Measurements from ENCODE around the gene FOXJ2. TPM values are rescaled to one million over a fixed set of nuclear protein-coding genes. Genes with fewer than 3 reads are reported as not detected.
"Not testable (repeated sequence)": the region's sequence is repeated elsewhere in the genome, so short reads cannot be mapped to it uniquely, and the experiment has no call there.

Gene FOXJ2
- 10.9 and 11.3 TPM in 2 replicates for total RNA-seq

DNA sequence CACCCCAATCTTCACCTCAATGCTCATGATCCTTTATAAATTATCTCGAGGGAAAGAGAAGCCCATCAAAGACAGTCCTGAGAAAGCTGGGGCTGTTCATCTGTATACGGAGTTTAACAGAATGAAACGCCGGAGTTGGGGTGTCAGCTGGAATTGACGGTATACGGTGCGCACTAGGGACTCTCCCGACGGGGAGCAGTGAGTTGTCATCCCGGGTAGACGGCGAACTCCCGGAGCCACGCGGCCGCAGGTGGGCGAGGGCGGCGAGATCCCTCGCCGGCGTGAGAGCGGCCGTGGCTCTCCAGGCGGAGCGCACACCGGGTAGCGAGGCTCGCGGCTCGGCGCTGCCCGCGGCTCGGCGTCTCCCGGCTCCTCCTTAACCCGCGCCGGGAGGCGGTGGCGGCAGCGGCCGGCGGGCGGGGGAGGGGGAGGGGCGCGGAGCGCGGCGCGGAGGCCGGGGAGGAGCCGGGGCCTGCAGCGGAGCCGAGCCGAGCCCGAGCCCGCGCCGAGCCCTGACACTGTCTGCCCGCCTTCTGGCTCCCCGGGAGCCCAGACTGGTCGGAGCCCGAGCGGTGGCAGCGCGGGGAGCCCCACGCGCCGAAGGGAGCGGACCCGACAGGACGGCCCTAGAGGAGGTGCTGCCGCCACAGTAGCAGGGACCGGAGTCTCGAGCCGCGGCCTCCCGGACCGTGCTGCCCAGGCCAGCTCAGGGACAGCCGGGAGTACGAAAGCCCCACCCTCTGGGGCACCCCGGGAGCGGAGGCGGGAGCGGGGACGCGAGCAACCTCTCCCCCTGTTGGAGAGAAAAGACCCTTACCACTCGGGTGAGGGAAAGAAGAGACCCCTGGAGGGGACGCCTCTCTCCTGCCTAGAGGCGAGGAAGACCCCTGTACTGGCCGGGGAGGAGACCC is at the start of gene FOXJ2:
TSS of gene FOXJ2 (plus strand) at position 475 of the 911 bp plus-strand sequence. CDS start 7,117 bp downstream, outside the sequence.
- DNase-seq (ENCODE audit: extremely low read depth, low read depth, low spot score): no peak

DNA sequence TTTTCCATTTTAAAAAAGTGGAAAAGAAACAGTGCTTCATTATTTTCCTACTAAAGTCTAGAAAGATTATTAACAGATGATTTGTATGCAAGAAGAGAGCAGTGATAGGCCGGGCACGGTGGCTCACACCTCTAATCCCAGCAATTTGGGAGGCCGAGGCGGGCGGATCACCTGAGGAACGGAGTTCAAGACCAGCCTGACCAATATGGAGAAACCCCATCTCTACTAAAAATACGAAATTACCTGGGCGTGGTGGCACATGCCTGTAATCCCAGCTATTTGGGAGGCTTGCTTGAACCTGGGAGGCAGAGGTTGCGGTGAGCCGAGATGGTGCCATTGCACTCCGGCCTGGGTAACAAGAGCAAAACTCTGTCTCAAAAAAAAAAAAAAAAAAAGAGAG is 49.5 kb upstream of the FOXJ2 start:
- DNase-seq (ENCODE audit: extremely low read depth, low read depth, low spot score): not testable (repeated sequence)

DNA sequence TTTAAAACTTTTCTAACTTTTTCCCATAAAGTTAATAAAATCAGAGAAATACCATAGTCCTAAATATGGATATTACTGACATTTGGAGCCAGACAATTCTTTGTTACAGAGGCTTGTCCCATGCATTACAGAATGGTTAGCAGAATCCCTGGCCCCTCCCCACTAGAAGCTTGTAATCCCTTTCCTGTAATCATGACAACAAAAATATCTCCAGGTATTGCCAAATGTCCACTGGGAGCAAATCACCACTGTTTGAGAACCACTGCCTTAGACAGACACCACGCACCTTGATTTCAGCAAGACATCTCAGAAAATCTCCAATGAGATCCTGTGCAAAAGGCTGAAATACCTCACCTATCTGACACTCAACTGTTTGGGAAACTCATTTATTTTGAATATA is 49.1 kb upstream of the FOXJ2 start:
- DNase-seq (ENCODE audit: extremely low read depth, low read depth, low spot score): not testable (repeated sequence)

DNA sequence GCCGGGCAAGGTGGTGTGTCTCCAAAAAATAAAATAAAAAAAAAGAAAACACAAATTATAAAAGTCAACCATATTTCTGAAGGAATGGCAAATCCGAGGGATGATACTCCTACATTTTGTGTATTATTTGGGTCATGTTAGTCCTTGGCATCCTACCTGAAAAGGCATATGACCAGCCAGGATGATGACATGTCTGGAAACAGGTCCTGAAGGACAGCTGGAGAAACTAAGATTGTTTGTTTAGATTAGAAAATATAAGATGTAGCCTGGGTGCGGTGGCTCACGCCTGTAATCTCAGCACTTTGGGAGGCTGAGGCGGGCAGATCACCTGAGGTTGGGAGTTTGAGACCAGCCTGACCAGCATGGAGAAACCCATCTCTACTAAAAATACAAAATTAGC is 47.6 kb upstream of the FOXJ2 start:
- no peak for DNase-seq (ENCODE audit: extremely low read depth, low read depth, low spot score)

DNA sequence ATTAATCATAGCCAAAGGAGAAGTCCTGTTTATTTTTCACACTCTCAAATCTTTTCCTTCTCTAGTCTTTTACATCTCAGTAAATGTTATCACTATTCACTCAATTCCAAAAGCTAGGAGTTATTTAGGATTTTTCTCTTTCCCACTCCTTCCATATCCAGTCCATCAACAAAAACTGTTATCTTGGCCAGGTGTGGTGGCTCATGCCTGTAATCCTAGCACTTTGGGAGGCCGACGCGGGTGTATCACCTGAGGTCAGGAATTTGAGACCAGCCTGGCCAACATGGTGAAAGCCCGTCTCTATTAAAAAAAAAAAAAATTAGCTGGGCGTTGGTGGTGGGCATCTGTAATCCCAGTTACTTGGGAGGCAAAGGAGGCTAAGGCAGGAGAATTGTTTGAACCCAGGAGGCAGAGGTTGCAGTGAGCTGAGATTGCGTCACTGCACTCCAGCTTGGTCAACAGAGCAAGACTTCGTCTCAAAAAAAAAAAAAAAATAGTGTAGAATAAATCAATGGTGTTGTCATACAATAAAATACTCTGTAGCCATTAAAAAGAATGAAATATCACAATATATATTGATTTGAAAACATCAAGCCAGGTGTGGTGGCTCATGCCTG is 46.6 kb upstream of the FOXJ2 start:
- DNase-seq (ENCODE audit: extremely low read depth, low read depth, low spot score): no peak

DNA sequence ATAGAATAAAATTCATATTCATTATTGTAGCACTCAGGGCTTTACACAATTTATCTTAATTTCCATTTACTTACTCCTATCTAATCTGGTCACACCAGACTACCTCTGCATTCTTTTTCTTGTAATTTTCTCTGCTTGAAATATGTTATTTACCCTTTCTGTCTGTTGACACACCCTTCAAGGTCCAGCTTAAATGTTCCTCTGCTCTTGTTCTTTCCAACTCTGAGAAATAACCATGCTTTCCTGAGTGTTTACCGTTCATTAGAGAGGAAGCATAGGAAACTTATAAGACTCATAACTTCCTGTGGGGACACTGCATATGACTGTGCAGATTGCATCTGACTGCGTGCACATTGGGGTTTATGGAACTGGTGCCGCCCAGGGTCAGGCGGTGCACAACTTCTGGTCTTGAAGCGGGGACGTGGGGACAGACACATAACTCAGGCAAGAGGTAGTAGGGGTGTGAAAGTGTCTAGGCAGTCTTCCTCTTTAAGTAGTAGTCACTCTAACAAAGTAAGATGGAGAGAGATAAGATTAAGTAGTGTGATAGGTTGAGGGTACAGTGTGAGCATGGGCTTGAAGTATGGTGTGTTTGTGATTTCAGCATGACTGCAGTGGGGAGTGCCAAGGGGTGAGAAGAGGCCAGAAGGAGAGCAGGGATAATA is 42.6 kb upstream of the FOXJ2 start:
- no peak for DNase-seq (ENCODE audit: extremely low read depth, low read depth, low spot score)

DNA sequence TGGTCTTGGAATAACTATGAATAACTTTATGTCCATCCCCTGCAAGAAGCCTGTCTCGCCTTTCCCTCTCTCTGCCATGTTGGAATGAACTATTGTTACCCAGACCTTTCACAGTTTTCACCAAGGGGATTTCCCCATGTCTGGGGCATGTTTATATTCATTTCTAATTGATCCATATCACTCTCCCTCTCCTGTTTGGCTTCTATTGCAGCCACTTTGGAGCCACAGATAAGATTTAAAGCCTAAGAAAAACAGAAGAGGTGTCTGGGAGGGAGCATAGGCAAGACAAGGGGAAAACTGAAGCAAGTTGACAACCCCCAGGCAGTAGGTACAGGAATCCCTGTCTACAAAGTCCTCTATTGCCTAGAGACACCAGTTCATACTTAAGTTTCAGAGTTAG is 41.0 kb upstream of the FOXJ2 start:
- DNase-seq (ENCODE audit: extremely low read depth, low read depth, low spot score): no peak

DNA sequence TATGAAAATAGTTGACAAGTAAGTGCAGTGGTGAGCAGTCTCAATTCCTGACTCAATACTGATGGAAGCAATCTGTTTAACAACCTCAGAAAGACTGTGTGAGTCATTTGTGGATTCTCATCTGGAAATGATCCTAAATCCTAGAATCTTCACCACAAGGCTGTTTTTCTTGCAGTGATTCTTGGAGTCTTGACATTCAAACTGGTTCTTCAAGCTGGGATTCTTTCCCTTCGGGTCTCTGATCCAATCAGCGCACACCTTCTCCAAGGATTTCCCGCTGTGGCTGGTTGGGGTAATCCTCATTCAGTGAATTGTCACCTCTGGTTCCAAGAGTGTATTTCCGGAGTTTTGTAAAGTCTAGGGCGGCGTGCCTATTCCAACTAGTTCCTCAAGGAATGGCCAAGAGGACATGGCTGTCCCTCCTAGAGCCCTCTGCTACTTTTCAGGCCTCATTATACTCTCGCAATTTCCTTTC is 37.7 kb upstream of the FOXJ2 start:
- DNase-seq (ENCODE audit: extremely low read depth, low read depth, low spot score): no peak

DNA sequence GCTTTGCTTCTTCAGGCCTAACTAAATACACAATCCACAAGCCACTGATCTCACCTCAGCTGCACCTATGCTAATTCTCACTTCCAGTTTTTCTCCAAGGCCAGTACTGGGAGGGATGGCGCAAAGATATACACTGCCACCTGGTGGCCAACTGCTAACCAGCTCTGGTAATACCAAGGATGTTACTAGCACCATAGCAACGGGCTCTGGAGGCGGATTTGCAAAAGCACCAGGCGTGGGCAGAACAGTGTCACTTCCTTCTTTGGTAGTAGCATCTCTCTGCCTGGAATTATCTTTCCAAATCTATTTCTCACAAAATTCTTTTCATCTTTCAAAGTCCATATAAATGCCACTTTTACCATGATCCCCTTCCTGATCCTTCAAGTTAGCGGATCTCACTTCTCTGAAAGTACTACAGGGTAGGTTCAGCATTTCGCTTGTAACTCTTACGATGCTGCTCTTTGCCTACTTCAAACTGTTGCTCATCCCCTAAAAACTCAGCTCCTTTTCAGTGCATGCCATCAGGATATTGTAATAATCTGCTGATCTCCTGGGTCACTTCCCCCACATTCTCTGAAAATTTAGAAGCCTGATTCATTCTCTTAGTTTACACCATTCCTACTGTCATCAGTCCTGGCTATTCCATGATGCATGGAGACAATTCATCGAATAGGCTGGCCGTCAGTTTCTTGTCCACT is 37.1 kb upstream of the FOXJ2 start:
- no peak for DNase-seq (ENCODE audit: extremely low read depth, low read depth, low spot score)

DNA sequence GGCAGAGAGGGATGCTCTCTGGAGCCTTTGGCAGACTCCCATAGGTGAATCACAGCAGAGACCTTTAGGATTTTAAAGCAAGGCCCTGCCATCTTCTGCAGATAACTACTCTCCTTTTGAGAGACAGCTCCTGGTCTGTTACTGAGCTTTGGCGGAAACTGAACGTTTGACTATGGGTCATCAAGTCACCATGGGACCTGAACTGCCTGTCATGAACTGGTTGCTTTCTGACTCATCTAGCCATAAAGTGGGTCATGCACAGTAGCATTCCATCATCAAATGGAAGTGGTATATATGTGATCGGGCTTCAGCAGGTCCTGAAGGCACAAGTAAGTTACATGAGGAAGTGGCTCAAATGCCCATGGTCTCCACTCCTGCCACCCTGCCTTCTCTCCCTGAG is 31.7 kb upstream of the FOXJ2 start:
- not testable (repeated sequence) for DNase-seq (ENCODE audit: extremely low read depth, low read depth, low spot score)

DNA sequence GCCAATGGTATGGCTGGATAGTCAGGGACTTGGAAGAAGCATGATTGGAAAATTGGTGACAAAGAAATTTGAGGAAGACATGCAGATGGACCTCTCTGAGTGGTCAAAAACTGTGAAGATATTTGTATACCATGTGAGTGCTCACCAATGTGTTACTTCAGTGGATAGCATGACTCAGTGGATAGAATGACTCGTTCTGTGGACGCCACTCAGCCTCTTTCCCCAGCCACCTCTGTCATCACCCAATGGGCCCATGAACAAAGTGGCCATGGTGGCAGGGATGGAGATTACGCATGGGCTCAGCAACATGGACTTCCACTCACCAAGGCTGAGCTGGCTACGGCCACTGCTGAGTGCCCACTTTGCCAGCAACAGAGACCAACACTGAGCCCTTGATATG is 31.0 kb upstream of the FOXJ2 start:
- not testable (repeated sequence) for DNase-seq (ENCODE audit: extremely low read depth, low read depth, low spot score)

DNA sequence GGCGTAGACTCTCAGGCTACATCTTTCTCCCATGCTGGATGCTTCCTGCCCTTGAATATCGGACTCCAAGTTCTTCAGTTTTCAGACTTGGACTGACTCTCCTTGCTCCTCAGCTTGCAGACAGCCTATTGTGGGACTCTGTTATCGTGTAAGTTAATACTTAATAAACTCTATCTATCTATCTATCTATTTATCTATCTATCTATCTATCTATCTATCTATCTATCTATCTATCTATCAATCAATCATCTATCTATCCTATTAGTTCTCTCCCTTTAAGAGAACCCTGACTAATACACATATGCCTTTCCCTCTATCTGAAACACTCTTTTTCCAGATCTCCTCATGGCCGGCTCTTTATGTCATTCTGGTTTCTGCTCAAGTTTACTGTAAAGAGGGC is 27.6 kb upstream of the FOXJ2 start:
- DNase-seq (ENCODE audit: extremely low read depth, low read depth, low spot score): not testable (repeated sequence)

DNA sequence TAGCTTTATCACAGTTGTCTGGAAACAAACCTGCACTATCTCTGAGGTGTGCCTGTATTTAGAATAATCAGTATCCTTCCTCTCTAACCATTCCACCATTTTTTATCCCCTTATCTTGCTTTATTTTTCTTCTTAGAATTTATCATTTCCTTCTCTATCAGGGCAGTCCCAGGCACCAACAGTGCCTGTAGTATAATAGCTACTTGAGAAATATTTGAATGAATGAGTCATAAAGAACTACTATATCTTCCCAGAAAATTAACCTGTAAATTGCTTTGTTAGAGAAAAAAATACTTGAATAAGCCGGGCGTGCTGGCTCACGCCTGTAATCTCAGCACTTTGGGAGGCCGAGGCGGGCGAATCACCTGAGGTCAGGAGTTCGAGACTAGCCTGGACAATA is 21.2 kb upstream of the FOXJ2 start:
- DNase-seq (ENCODE audit: extremely low read depth, low read depth, low spot score): no peak

DNA sequence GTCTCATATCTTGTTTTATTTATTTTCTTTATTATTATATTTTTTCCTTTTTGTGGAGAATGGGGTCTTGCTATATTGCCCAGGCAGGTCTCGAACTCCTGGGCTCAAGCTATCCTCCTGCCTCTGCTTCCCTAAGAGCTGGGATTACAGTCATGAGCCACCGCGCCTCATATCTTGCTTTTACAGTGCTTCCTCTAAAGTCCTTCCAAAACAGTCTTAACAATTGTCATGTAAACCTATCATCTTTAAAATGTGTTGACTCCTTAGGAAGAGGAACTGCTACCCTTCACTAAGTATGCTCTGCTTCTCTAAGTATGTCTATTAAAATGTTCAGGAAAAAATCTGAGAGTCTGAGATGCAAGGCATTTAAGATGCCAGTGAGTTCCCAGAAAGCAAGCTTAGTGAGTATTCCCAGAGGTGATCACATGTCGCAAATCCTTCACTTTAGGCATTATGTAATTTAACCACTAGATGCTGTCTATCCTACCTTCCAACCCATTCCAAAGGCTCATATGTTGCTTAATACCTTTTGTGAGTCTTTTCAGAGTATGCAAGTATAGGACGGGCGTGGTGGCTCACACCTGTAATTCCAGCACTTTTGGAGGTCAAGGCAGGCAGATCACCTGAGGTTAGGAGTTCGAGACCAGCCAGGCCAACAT is 19.7 kb upstream of the FOXJ2 start:
- DNase-seq (ENCODE audit: extremely low read depth, low read depth, low spot score): no peak

DNA sequence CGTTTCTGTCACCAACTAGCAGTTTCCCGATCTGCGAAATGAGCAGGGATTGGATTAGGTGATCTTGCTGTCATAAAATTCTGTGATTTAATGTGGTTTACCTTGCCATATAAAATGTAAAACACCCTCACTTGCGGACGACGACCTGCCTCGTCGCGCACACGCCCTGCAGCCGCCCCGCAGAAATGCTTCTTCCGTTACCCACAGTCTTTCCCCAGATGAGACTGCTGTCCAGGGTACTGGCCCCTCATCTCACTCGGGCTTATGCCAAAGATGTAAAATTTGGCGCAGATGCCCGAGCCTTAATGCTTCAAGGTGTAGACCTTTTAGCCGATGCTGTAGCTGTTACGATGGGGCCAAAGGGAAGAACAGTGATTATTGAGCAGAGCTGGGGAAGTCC is 17.7 kb upstream of the FOXJ2 start:
- DNase-seq (ENCODE audit: extremely low read depth, low read depth, low spot score): no peak

DNA sequence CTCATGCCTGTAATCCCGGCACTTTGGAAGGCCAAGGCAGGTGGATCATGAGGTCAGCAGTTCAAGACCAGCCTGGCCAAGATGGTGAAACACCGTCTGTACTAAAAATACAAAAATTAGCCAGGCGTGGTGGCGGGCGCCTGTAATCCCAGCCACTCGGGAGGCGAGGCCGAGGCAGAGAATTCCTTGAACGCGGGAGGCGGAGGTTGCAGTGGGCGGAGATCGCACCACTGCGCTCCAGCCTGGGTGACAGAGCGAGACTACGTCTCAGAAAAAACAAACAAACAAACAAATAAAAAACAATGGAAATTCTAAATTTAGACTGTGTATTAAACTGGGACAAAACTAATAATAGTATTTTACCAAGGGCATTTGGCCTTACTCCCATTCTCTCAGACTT is 14.3 kb upstream of the FOXJ2 start:
- DNase-seq (ENCODE audit: extremely low read depth, low read depth, low spot score): not testable (repeated sequence)

DNA sequence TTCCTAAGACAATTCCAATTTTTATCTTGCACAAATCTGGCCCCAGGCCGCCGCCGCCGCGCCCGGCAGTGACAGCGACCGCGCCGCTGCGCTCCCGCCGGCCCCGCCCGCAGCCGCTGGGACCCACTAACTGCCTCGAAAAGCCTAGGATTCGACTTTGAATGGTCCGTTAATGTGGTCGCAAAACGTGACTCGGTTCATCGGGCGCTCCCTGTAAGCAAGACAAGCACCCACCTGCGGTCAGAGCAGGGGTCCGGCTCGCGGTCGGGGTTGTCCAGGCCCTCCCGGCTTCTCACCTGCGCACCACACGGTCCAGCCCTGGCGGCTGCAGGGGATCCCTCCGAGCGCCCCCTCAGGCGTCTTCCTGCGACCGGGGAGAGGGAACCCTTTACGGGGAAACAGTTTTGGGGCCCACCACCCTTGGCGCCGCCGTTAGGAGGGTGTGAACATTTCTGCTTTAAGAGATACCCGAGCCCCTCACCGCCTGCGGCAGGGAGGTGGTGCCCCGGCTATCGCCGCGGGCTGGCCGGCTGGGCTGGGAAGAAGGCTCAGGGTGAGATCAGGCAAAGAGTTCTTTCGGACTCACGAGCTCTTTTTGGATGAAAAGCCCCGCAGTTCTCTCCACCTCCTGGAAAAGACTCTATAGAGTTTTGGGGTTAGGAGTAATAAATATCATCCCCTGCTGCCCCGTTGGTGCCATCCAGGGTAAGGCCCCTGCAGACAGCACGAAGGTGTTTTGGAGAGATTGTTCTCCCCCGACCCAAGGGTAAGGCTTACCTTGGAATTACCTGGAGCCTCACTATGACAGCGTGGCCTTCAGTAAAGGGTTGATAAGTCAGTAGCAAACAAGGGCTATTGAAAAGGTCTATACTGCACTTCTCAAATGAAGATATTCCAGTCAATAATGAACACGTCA is 13.6 kb upstream of the FOXJ2 start:
- no peak for DNase-seq (ENCODE audit: extremely low read depth, low read depth, low spot score)

DNA sequence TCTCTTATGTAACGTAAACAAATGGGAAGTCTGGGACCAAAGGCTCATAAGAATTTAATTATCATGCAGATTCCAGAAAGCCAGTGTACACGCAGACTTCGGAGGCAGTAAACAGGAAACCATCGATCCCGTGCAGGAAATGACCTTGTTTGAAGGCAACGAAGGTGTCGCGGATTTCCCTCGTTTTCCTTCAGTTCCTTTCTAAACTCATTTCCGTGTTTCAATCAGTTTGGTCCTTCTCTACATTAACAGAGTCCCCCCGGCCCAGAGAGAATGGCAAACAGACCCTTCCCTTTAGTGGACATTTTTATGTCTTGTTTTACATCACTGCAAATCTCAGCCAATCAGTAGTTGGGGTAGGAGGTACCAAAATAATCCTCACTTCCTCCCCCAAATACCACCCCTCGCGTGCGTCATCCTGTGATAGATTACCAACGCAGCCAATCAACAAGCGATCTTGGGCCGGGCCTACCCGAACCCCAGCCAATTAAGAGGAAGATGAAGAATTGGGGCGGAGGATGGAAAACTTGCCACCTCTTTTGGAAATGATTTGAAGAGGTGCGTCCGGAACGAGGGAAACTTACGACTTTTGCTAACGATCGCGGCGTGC is 6.1 kb upstream of the FOXJ2 start:
- peak; percentile 97 for DNase-seq (ENCODE audit: extremely low read depth, low read depth, low spot score)

DNA sequence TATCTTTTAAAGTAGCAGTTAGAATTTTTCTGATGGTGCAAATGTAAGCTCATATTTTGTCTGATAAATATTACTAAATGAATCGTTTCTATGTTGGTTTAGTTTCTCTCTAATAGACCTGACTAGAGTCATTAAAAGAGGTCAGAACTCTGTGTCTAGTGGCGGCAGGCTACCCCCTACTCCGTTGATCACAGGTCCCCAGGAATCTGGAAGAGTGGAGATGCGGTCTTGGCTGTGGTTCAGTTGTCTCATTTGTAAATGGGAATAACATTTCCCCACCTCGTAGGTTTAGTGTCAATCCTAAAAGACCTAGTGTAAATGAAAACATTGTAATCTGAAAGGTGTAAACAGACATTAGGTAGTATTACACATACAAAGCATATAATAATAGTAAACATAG is 4.7 kb upstream of the FOXJ2 start:
- no peak for DNase-seq (ENCODE audit: extremely low read depth, low read depth, low spot score)

Data from glomerular endothelial cell (primary cell).